Left ventricle myocardium inferior (tissue), 1 donor: ENCODE data around the gene HLA-F. TPM values are rescaled to one million over a fixed set of nuclear protein-coding genes. Genes with fewer than 3 reads are reported as not detected.

Source experiments
- DNase-seq: peaks from one replicate; pipeline ENCODE4 v3.0.0-alpha.2; 2020
- H3K27ac ChIP-seq: fragments of 200-600 bp; replicated peaks from 2 replicates; pipeline ENCODE4 v1.8.0; 2021
- H3K27me3 ChIP-seq: fragments of 200-600 bp; 2 replicates; pipeline ENCODE4 v1.8.0; 2021; ENCODE audit warnings: low read depth
- H3K36me3 ChIP-seq: fragments of 200-600 bp; 2 replicates; pipeline ENCODE4 v1.8.0; 2021
- H3K4me1 ChIP-seq: fragments of 200-600 bp; 2 replicates; pipeline ENCODE4 v1.8.0; 2021
- H3K4me3 ChIP-seq: fragments of 200-600 bp; 2 replicates; pipeline ENCODE4 v1.8.0; 2021; ENCODE audit warnings: mild to moderate bottlenecking, moderate library complexity
- H3K9me3 ChIP-seq: fragments of 200-600 bp; replicated peaks from 2 replicates; pipeline ENCODE4 v1.8.0; 2021
- intact Hi-C: fragments of 100-400 bp; cut with micrococcal nuclease; formaldehyde crosslinking; loops from one replicate; pipeline ENCODE4 v1.11.0; 2022
- total RNA-seq: library from RNA; stranded (reverse); fragmentation: NEBNext Ultra II Directional; extraction: Animal tissue kit (Norgen Biotek cat#: 25700); gene quantifications from one replicate; pipeline ENCODE4 v1.2.1, GENCODE V29; 2021
- TF ChIP-seq, protein P1 (sequence below): fragments of 200-600 bp; IDR thresholded peaks from 2 replicates; pipeline ENCODE4 v1.8.0; 2021; ENCODE audit warnings: antibody characterized with exemption, mild to moderate bottlenecking, borderline replicate concordance
- donor health status: DM: no; HTN: yes; CAD: no; lungs with severe emphysema.

The HLA-F gene
- total RNA-seq, 1 donor from 2014 or later = 29.4 TPM

DNA sequence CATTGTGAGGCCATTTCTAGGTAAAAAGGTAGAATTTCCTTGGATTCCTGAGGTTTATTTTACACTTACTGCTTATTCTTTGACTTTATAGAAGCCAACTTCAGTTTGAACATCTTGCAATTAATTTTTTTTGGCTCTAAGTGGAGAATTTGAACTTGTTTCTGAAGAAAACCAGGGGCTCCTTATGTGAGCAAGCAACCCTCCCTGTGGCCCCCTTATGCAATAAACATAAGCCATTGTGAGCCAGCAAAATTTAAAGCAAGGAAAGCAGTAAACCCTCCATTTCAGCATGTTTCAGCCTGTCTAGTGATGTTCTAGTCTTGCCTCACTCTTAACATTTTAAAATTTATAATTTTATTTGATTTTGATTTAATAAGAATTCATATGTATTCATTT is 5.6 kb downstream of the HLA-F start:
- TF ChIP-seq, protein P1, sequence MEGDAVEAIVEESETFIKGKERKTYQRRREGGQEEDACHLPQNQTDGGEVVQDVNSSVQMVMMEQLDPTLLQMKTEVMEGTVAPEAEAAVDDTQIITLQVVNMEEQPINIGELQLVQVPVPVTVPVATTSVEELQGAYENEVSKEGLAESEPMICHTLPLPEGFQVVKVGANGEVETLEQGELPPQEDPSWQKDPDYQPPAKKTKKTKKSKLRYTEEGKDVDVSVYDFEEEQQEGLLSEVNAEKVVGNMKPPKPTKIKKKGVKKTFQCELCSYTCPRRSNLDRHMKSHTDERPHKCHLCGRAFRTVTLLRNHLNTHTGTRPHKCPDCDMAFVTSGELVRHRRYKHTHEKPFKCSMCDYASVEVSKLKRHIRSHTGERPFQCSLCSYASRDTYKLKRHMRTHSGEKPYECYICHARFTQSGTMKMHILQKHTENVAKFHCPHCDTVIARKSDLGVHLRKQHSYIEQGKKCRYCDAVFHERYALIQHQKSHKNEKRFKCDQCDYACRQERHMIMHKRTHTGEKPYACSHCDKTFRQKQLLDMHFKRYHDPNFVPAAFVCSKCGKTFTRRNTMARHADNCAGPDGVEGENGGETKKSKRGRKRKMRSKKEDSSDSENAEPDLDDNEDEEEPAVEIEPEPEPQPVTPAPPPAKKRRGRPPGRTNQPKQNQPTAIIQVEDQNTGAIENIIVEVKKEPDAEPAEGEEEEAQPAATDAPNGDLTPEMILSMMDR = no peak
- no peak for DNase-seq
- intact Hi-C loops = no loop called here
- Histone ChIP-seq H3K27me3 (no peaks in the 10 kb centered on the region), H3K4me1 (peaks cover 33% of the 10 kb centered on the region), H3K9me3 (no peaks in the 10 kb centered on the region), H3K4me3 (no peak overlapping the region), H3K36me3 (peaks cover 29% of the 10 kb centered on the region), H3K27ac (no peak overlapping the region)

DNA sequence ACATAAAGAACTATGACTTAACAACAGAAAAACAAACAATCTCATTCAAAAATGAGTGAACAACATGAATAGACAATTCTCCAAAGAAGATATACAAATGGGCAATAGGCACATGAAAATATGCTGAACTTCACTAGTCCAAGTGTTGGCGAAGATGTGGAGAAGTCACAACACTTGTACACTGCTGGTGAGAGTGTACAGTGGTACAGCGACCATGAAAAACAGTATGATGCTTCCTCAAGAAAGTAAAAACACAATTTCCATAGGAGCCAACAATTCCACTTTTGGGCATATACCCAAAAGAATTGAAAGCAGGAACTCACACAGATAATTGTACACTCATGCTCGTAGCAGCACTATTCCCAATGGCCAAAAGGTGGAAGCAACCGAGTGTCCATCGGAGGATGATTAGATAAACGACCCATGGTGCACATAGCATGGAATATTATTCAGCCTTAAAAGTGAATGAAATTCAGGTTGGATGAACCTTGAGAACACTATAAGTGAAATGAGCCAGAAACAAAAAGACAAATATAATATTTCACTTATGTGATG is 6.6 kb downstream of the HLA-F start:
- peaks cover 29% of the 10 kb centered on the region for H3K36me3 ChIP-seq
- no peak overlapping the region for H3K4me3 ChIP-seq
- no peak overlapping the region for H3K27ac ChIP-seq
- TF ChIP-seq, protein P1 = no peak
- no peaks in the 10 kb centered on the region for H3K9me3 ChIP-seq
- peaks cover 23% of the 10 kb centered on the region for H3K4me1 ChIP-seq
- intact Hi-C loops = loop anchor here (10.0 kb wide), 1 partner anchor 105 kb away; no protein-coding TSS in a partner anchor
- no peak for DNase-seq
- H3K27me3 ChIP-seq = no peaks in the 10 kb centered on the region

DNA sequence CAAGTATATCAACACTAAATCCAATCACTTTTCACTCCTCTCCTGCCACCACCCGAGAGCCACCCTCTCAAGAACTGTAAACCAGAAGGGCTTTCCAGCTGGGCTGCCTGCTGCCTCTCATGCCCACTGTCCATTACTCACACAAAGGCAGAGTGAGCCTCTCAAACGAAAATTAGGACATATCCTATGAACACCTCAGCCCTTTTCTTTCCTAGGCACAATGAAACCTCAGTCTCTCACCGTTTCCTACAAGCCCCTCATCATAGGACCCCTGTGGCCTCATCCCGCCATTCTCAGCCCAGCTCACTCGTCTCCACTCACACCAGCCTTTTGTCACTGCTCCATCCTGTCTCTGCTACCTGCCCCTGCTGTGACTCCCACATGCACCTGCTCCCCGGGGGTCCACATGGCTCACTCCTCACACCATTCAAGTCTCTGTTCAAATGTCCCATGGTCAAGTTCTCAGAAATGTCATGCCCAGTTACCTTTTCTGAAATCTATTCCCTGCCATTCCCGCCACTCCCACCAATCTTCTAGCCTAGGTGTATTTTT is 7.4 kb downstream of the HLA-F start:
- Histone ChIP-seq H3K36me3 (peaks cover 24% of the 10 kb centered on the region), H3K9me3 (no peaks in the 10 kb centered on the region), H3K4me3 (no peak overlapping the region), H3K27ac (no peak overlapping the region), H3K27me3 (no peaks in the 10 kb centered on the region), H3K4me1 (peaks cover 15% of the 10 kb centered on the region)
- intact Hi-C loops = loop anchor here (10.0 kb wide), 1 partner anchor 104 kb away; no protein-coding TSS in a partner anchor
- DNase-seq = no peak
- TF ChIP-seq, protein P1 = no peak

DNA sequence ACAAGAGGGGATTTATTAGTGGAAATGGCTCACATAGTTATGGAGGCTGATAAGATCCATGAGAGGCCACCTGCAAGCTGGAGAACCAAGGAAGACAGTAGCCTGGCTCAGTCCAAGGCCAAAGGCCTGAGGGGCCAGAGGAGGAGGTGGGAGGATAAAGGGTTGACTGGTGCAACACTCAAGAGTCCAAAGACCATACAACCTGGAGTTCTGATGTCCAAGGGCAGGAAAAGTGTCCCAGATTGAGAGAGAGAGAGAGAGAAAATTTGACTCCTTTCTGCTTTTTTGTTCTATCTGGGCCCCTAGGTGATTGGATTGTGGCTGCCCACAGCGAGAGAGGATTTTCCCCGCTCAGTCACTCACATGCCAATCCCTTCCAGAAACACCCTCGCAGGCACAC is 8.0 kb downstream of the HLA-F start:
- no peak for DNase-seq
- Histone ChIP-seq H3K4me1 (peaks cover 10% of the 10 kb centered on the region), H3K36me3 (peaks cover 19% of the 10 kb centered on the region), H3K4me3 (no peak overlapping the region), H3K27me3 (no peaks in the 10 kb centered on the region), H3K27ac (no peak overlapping the region), H3K9me3 (no peaks in the 10 kb centered on the region)
- TF ChIP-seq, protein P1 = no peak
- intact Hi-C loops = loop anchor here (10.0 kb wide), 1 partner anchor 104 kb away; no protein-coding TSS in a partner anchor

DNA sequence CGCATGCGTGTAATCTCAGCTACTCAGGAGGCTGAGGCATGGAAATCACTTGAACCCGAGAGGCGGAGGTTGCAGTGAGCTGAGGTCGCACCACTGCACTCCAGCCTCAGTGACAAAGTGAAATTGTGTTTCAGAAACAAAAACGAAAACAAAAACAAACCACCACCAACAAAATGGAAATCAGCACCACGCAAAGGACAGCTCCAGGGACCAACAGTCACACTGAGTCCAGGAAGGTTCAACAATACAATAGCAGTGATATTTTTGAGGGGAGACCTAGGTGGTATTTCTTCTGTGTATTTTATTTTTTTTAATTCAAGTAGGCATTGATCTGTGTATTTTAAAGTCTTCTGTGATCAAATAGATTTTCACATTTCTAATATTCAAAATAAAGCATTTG is 9.8 kb downstream of the HLA-F start:
- TF ChIP-seq, protein P1 = no peak
- no peak for DNase-seq
- intact Hi-C loops = loop anchor here (10.0 kb wide), 1 partner anchor 102 kb away; no protein-coding TSS in a partner anchor
- Histone ChIP-seq H3K4me1 (peaks cover 21% of the 10 kb centered on the region), H3K9me3 (no peaks in the 10 kb centered on the region), H3K36me3 (peaks cover 1% of the 10 kb centered on the region), H3K27me3 (no peaks in the 10 kb centered on the region), H3K27ac (no peak overlapping the region), H3K4me3 (no peak overlapping the region)
